Liver (tissue), 2 donors: ENCODE data around the gene GADD45B.

Experiments used
- JUND ChIP-seq, 2 donors: IDR thresholded peaks; 2 replicates each; pipeline ENCODE4 v1.6.1; 2016; ENCODE audit warnings: antibody characterized with exemption in 2 of 2
- MAX ChIP-seq: IDR thresholded peaks from 2 replicates; pipeline ENCODE4 v1.6.1; 2016; ENCODE audit warnings: antibody characterized with exemption
- TF ChIP-seq, protein P1 (sequence below): IDR thresholded peaks from 2 replicates; pipeline ENCODE4 v1.6.1; 2016; ENCODE audit warnings: antibody characterized with exemption, mild to moderate bottlenecking
- donor health status: healthy.

DNA sequence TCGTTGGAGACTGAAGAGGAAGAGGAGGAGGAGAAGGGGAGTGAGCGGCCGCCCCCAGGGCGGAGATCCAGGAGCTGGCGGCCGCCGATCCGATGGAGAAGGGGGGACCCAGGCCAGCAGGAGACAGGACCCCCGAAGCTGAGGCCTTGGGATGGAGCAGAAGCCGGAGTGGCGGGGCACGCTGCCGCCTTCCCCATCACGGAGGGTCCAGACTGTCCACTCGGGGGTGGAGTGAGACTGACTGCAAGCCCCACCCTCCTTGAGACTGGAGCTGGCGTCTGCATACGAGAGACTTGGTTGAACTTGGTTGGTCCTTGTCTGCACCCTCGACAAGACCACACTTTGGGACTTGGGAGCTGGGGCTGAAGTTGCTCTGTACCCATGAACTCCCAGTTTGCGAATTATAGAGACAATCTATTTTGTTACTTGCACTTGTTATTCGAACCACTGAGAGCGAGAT is 1.8 kb downstream of the GADD45B start:
- TF ChIP-seq MAX (no peak), JUND (IDR thresholded peaks at IDR 0.05) (no peak)
- TF ChIP-seq, protein P1, sequence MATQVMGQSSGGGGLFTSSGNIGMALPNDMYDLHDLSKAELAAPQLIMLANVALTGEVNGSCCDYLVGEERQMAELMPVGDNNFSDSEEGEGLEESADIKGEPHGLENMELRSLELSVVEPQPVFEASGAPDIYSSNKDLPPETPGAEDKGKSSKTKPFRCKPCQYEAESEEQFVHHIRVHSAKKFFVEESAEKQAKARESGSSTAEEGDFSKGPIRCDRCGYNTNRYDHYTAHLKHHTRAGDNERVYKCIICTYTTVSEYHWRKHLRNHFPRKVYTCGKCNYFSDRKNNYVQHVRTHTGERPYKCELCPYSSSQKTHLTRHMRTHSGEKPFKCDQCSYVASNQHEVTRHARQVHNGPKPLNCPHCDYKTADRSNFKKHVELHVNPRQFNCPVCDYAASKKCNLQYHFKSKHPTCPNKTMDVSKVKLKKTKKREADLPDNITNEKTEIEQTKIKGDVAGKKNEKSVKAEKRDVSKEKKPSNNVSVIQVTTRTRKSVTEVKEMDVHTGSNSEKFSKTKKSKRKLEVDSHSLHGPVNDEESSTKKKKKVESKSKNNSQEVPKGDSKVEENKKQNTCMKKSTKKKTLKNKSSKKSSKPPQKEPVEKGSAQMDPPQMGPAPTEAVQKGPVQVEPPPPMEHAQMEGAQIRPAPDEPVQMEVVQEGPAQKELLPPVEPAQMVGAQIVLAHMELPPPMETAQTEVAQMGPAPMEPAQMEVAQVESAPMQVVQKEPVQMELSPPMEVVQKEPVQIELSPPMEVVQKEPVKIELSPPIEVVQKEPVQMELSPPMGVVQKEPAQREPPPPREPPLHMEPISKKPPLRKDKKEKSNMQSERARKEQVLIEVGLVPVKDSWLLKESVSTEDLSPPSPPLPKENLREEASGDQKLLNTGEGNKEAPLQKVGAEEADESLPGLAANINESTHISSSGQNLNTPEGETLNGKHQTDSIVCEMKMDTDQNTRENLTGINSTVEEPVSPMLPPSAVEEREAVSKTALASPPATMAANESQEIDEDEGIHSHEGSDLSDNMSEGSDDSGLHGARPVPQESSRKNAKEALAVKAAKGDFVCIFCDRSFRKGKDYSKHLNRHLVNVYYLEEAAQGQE: no peak
